ENCODE measurements around the gene DSG2. TPM values are rescaled to one million over a fixed set of nuclear protein-coding genes. Genes with fewer than 3 reads are reported as not detected.

DSG2 gene
- total RNA-seq, 1 experiment from 2014 or later: not detected

DNA sequence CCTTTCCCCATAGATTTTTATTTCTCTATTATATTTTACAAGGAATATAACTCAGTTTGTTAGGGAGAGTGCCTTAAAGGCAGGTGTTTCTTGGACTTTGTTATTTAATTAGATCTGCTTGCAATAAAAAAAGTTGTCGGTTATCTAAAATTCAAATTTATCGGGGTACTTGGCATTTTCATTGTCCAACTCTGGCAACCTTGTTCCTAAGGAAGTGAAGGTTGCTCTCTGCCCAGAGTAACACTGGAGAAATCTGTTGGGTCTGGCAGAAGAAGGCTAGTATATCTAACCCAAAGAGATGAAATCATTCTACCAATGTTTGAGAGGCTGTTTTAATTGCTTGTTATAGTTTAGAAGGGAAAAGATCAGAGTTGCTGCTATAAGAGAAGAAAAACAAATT, 50.9 kb downstream of the DSG2 start:
- intact Hi-C loops (cut with micrococcal nuclease; ENCODE audit: unreplicated experiment): no loop called here
- no TSS peak for BruUV-seq (replicated peaks)
- ChIA-PET CTCF (no interaction called here), POLR2A (ENCODE audit: low non-redundant PET) (no interaction called here)
- H3K36me3 ChIP-seq (ENCODE audit: insufficient read depth, low read length, poor library complexity, severe bottlenecking): no peaks in the 10 kb centered on the region
- no peak overlapping the region for H3K4me3 ChIP-seq (ENCODE audit: low read depth, low read length, poor library complexity, severe bottlenecking)
- no peaks in the 10 kb centered on the region for H3K4me1 ChIP-seq (ENCODE audit: insufficient read depth, low read length, poor library complexity, severe bottlenecking)
- H3K9me3 ChIP-seq (ENCODE audit: low read depth, low read length, poor library complexity, severe bottlenecking): no peaks in the 10 kb centered on the region
- no peak for DNase-seq (ENCODE audit: low spot score)
- TF ChIP-seq EZH2 (IDR thresholded peaks at IDR 0.05; ENCODE audit: borderline replicate concordance, low read depth, low read length, poor library complexity, severe bottlenecking): no peak
- TF ChIP-seq, protein P1, sequence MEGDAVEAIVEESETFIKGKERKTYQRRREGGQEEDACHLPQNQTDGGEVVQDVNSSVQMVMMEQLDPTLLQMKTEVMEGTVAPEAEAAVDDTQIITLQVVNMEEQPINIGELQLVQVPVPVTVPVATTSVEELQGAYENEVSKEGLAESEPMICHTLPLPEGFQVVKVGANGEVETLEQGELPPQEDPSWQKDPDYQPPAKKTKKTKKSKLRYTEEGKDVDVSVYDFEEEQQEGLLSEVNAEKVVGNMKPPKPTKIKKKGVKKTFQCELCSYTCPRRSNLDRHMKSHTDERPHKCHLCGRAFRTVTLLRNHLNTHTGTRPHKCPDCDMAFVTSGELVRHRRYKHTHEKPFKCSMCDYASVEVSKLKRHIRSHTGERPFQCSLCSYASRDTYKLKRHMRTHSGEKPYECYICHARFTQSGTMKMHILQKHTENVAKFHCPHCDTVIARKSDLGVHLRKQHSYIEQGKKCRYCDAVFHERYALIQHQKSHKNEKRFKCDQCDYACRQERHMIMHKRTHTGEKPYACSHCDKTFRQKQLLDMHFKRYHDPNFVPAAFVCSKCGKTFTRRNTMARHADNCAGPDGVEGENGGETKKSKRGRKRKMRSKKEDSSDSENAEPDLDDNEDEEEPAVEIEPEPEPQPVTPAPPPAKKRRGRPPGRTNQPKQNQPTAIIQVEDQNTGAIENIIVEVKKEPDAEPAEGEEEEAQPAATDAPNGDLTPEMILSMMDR (conservative IDR thresholded peaks at IDR 0.05; ENCODE audit: low read depth, low read length): no peak
- peaks cover 3% of the 10 kb centered on the region for H3K27me3 ChIP-seq (replicated peaks; ENCODE audit: insufficient read depth, low read depth, low read length, poor library complexity)
- H3K27ac ChIP-seq (ENCODE audit: low read depth, low read length, poor library complexity, severe bottlenecking): no peak overlapping the region

DNA sequence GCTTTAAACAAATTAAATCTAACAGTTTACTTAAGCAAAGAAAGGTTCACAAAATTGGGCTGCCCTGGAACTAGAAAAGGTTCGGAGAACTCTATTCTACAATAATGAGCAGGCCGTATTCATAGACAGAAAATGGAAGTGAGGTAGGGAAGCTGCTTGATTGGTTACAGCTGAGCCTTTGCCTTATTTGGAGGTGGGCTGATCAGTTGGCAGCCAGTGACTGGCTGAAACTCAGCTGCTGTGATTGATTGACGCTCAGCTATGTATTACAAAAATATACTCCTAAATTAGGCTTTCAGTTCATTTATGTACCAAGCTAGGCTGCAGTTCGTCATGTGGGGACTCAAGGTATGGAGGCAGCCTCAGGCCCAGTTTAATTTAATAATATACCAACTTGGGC, 51.4 kb downstream of the DSG2 start:
- no peaks in the 10 kb centered on the region for H3K9me3 ChIP-seq (ENCODE audit: low read depth, low read length, poor library complexity, severe bottlenecking)
- no peaks in the 10 kb centered on the region for H3K4me1 ChIP-seq (ENCODE audit: insufficient read depth, low read length, poor library complexity, severe bottlenecking)
- no peaks in the 10 kb centered on the region for H3K36me3 ChIP-seq (ENCODE audit: insufficient read depth, low read length, poor library complexity, severe bottlenecking)
- DNase-seq (ENCODE audit: low spot score): peak; percentile 6
- POLR2A ChIA-PET (ENCODE audit: low non-redundant PET): no interaction called here
- H3K4me3 ChIP-seq (ENCODE audit: low read depth, low read length, poor library complexity, severe bottlenecking): no peak overlapping the region
- no peak overlapping the region for H3K27ac ChIP-seq (ENCODE audit: low read depth, low read length, poor library complexity, severe bottlenecking)
- BruUV-seq (replicated peaks): no TSS peak
- intact Hi-C loops (cut with micrococcal nuclease; ENCODE audit: unreplicated experiment): no loop called here
- CTCF ChIA-PET: no interaction called here
- peaks cover 2% of the 10 kb centered on the region for H3K27me3 ChIP-seq (replicated peaks; ENCODE audit: insufficient read depth, low read depth, low read length, poor library complexity)
- no peak for TF ChIP-seq EZH2 (IDR thresholded peaks at IDR 0.05; ENCODE audit: borderline replicate concordance, low read depth, low read length, poor library complexity, severe bottlenecking)
- TF ChIP-seq, protein P1 (conservative IDR thresholded peaks at IDR 0.05; ENCODE audit: low read depth, low read length): no peak

DNA sequence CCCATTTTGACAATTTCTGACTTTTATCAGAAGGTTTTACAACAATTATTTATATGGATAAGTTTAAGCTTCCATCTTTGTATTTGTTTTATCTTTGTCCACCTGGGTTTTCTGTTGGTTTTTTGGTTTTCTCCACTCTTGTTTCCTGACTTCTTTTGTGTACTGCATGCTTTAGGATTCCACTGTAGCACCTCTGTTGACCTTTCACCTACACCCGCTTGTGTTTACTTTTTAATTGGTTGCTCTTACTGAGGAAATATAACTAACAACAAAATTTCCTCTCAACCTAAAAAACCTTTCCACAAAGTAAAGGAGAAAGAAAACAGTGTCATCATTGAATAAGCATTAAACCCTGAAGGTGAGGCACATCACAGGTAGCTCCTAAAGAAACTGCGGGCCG, 53.9 kb downstream of the DSG2 start:
- H3K9me3 ChIP-seq (ENCODE audit: low read depth, low read length, poor library complexity, severe bottlenecking): no peaks in the 10 kb centered on the region
- no peak overlapping the region for H3K27ac ChIP-seq (ENCODE audit: low read depth, low read length, poor library complexity, severe bottlenecking)
- intact Hi-C loops (cut with micrococcal nuclease; ENCODE audit: unreplicated experiment): no loop called here
- no peaks in the 10 kb centered on the region for H3K27me3 ChIP-seq (replicated peaks; ENCODE audit: insufficient read depth, low read depth, low read length, poor library complexity)
- CTCF ChIA-PET: no interaction called here
- no TSS peak for BruUV-seq (replicated peaks)
- DNase-seq (ENCODE audit: low spot score): no peak
- no peaks in the 10 kb centered on the region for H3K36me3 ChIP-seq (ENCODE audit: insufficient read depth, low read length, poor library complexity, severe bottlenecking)
- POLR2A ChIA-PET (ENCODE audit: low non-redundant PET): no interaction called here
- no peak for TF ChIP-seq EZH2 (IDR thresholded peaks at IDR 0.05; ENCODE audit: borderline replicate concordance, low read depth, low read length, poor library complexity, severe bottlenecking)
- TF ChIP-seq, protein P1 (conservative IDR thresholded peaks at IDR 0.05; ENCODE audit: low read depth, low read length): no peak
- H3K4me3 ChIP-seq (ENCODE audit: low read depth, low read length, poor library complexity, severe bottlenecking): no peak overlapping the region
- no peaks in the 10 kb centered on the region for H3K4me1 ChIP-seq (ENCODE audit: insufficient read depth, low read length, poor library complexity, severe bottlenecking)

All from A673 (cell line).